Measurements from ENCODE around the gene ALG2. TPM values are rescaled to one million over a fixed set of nuclear protein-coding genes. Genes with fewer than 3 reads are reported as not detected.

The ALG2 gene
- total and polyA plus RNA-seq, 9 of the 15 experiments (the other 6 are each of a cell fraction or from before 2014, with no cell fraction given), result 4.9 to 41.9 (median 20.2) TPM

- TF ChIP-seq DIDO1 (tag; IDR thresholded peaks at IDR 0.05; ENCODE audit: low read depth) (peak; percentile 77), ZNF507 (tag; conservative IDR thresholded peaks at IDR 0.05) (no peak), DLX4 (CRISPR knock-in tag; IDR thresholded peaks at IDR 0.05) (no peak), ATF1 (CRISPR knock-in tag; IDR thresholded peaks at IDR 0.05) (peak; percentile 52; the same call in 1 of the 2 replicates), ATF1 (tag; IDR thresholded peaks at IDR 0.05) (peak; percentile 94), YY1 (IDR thresholded peaks at IDR 0.05; ENCODE audit: borderline replicate concordance in 1 of 3, control insufficient read depth in 1 of 3, extremely low read depth in 1 of 3, insufficient read depth in 3 of 3, insufficient read length in 1 of 3, insufficient replicate concordance in 2 of 3, low read depth in 1 of 3, low read length in 2 of 3) (peak; percentile 30 to 81 (median 65)), MGA (IDR thresholded peaks at IDR 0.05) (0 out of 2 replicates have a peak, but pooled peaks have one; percentile 13), L3MBTL2 (IDR thresholded peaks at IDR 0.05) (peak; percentile 84), SMAD3 (CRISPR knock-in tag; conservative IDR thresholded peaks at IDR 0.05) (no peak), POLR2H (tag; IDR thresholded peaks at IDR 0.05; ENCODE audit: low read depth) (peak; percentile 65), SAP30 (IDR thresholded peaks at IDR 0.05; ENCODE audit: borderline replicate concordance, insufficient read depth, low read depth, low read length, poor library complexity, severe bottlenecking) (peak; percentile 67)
- TF ChIP-seq, protein P1, sequence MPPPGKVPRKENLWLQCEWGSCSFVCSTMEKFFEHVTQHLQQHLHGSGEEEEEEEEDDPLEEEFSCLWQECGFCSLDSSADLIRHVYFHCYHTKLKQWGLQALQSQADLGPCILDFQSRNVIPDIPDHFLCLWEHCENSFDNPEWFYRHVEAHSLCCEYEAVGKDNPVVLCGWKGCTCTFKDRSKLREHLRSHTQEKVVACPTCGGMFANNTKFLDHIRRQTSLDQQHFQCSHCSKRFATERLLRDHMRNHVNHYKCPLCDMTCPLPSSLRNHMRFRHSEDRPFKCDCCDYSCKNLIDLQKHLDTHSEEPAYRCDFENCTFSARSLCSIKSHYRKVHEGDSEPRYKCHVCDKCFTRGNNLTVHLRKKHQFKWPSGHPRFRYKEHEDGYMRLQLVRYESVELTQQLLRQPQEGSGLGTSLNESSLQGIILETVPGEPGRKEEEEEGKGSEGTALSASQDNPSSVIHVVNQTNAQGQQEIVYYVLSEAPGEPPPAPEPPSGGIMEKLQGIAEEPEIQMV (tag; conservative IDR thresholded peaks at IDR 0.05; ENCODE audit: low read depth), result no peak
Observed at GRCh38 chr9:99221621-99222415, at the start of gene ALG2, which contains the start of gene SEC61B (continued).
